ENCODE data around the gene TGFBR1.

DNA sequence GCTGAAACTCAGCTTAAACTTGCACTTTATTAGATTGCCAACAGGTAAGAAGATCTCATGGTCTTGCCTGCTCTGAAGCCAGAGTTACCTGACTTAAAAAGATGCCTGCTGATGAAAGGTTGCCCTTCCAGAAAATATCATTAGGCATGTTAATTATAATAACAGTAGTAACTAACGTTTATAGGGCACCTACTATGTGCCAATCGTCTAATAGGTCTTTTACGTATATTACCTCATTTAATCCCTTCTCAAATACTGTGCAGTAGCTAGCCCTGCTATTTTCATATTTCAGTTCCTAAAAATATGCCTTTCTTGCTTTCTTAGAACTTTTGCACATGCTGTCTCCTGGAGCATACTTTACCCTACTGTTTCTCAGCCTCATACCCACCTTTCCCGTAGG is 40.1 kb downstream of the TGFBR1 start:
- TF ChIP-seq, protein P1, sequence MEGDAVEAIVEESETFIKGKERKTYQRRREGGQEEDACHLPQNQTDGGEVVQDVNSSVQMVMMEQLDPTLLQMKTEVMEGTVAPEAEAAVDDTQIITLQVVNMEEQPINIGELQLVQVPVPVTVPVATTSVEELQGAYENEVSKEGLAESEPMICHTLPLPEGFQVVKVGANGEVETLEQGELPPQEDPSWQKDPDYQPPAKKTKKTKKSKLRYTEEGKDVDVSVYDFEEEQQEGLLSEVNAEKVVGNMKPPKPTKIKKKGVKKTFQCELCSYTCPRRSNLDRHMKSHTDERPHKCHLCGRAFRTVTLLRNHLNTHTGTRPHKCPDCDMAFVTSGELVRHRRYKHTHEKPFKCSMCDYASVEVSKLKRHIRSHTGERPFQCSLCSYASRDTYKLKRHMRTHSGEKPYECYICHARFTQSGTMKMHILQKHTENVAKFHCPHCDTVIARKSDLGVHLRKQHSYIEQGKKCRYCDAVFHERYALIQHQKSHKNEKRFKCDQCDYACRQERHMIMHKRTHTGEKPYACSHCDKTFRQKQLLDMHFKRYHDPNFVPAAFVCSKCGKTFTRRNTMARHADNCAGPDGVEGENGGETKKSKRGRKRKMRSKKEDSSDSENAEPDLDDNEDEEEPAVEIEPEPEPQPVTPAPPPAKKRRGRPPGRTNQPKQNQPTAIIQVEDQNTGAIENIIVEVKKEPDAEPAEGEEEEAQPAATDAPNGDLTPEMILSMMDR (IDR thresholded peaks at IDR 0.05), result no peak
- no peak for TF ChIP-seq POLR2A (IDR thresholded peaks at IDR 0.05)
